ENCODE measurements around the gene C2orf49. TPM values are rescaled to one million over a fixed set of nuclear protein-coding genes. Genes with fewer than 3 reads are reported as not detected.

The C2orf49 gene
- 19.3 and 20.7 TPM in 2 replicates for total RNA-seq
- long read RNA-seq, full-length matches to known transcripts: 8 of 8 reads
- long read RNA-seq, partial matches to known transcripts: 0 of 8 reads
- long read RNA-seq, other reads (novel, unspliced or antisense): 0 of 8 reads

DNA sequence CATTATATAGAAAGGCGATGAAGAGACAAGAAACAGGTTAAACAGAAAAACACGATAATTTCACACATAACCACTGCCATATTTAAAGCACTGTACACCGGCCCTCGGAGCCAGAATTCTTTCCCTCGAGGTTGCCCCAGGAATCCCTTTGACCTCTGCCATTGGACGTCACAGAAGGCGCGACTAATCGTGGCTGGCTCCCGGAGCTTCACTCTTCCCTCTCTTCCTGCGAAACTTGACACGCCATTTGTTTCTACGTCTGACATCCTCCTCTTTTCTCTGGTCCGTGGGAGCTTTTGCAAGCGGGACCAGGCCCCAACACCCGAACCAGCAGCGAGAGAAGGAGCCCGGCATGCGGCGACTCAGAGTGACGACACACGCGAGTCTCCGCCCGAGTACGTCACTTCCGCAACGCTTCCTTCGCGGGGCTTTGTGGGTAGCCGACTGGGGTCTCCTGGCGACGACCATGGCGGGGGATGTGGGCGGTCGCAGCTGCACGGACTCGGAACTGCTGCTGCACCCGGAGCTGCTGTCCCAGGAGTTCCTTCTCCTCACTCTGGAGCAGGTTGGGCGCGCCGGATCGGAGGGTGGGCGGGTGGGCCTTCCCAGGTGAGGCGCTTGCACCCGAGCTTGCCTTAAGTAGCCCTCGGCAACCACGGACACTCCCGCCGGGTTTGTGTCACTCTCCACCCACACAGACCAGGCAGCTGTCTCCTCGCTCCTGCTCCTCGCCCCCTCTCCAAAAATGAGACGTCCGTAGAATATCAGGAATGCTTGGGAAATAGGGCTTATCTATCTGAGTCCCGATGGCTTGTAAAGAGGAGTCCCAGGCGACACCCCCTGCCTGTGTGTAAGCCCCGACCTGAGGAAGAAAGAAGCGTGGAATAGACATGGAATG, at the start of gene C2orf49:
Gene C2orf49 (plus strand): TSS at position 419 of the 898 bp plus-strand sequence. CDS start 48 bp downstream, at position 467.
- peak within 1 kb of the TSS; percentile 99 for H3K4me3 Mint-ChIP-seq (ENCODE audit: unreplicated experiment)
- no peaks in the 10 kb centered on the region for H3K9me3 Mint-ChIP-seq (ENCODE audit: unreplicated experiment)
- no peaks in the 10 kb centered on the region for H3K27me3 Mint-ChIP-seq (ENCODE audit: unreplicated experiment)
- peak; percentile 95 for DNase-seq (ENCODE audit: extremely low spot score, unreplicated experiment)
- H3K4me1 Mint-ChIP-seq (ENCODE audit: unreplicated experiment): peaks cover 26% of the 10 kb centered on the region
- peak within 1 kb of the TSS; percentile 100 for H3K27ac Mint-ChIP-seq (ENCODE audit: unreplicated experiment)
- TF ChIP-seq, protein P1, sequence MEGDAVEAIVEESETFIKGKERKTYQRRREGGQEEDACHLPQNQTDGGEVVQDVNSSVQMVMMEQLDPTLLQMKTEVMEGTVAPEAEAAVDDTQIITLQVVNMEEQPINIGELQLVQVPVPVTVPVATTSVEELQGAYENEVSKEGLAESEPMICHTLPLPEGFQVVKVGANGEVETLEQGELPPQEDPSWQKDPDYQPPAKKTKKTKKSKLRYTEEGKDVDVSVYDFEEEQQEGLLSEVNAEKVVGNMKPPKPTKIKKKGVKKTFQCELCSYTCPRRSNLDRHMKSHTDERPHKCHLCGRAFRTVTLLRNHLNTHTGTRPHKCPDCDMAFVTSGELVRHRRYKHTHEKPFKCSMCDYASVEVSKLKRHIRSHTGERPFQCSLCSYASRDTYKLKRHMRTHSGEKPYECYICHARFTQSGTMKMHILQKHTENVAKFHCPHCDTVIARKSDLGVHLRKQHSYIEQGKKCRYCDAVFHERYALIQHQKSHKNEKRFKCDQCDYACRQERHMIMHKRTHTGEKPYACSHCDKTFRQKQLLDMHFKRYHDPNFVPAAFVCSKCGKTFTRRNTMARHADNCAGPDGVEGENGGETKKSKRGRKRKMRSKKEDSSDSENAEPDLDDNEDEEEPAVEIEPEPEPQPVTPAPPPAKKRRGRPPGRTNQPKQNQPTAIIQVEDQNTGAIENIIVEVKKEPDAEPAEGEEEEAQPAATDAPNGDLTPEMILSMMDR (IDR thresholded peaks at IDR 0.05): no peak
- peaks cover 13% of the 10 kb centered on the region for H3K36me3 Mint-ChIP-seq (ENCODE audit: unreplicated experiment)

- DNase-seq (ENCODE audit: extremely low spot score, unreplicated experiment): no peak
- Mint-ChIP-seq H3K4me1 (ENCODE audit: unreplicated experiment) (peaks cover 12% of the 10 kb centered on the region), H3K4me3 (ENCODE audit: unreplicated experiment) (no peak overlapping the region), H3K27ac (ENCODE audit: unreplicated experiment) (no peak overlapping the region), H3K36me3 (ENCODE audit: unreplicated experiment) (peaks cover 32% of the 10 kb centered on the region), H3K27me3 (ENCODE audit: unreplicated experiment) (no peaks in the 10 kb centered on the region), H3K9me3 (ENCODE audit: unreplicated experiment) (no peaks in the 10 kb centered on the region)
- TF ChIP-seq, protein P1 (IDR thresholded peaks at IDR 0.05): peak; percentile 56
These were observed 49.6 kb upstream of the C2orf49 start for GRCh38 chr2:105287692-105288091.

GRCh38 chr2:105288133-105288532, 49.2 kb upstream of the C2orf49 start:
- no peak overlapping the region for H3K4me3 Mint-ChIP-seq (ENCODE audit: unreplicated experiment)
- no peaks in the 10 kb centered on the region for H3K27me3 Mint-ChIP-seq (ENCODE audit: unreplicated experiment)
- no peak for DNase-seq (ENCODE audit: extremely low spot score, unreplicated experiment)
- peaks cover 31% of the 10 kb centered on the region for H3K36me3 Mint-ChIP-seq (ENCODE audit: unreplicated experiment)
- H3K9me3 Mint-ChIP-seq (ENCODE audit: unreplicated experiment): no peaks in the 10 kb centered on the region
- H3K27ac Mint-ChIP-seq (ENCODE audit: unreplicated experiment): no peak overlapping the region
- H3K4me1 Mint-ChIP-seq (ENCODE audit: unreplicated experiment): peaks cover 16% of the 10 kb centered on the region
- TF ChIP-seq, protein P1 (IDR thresholded peaks at IDR 0.05): no peak

DNA sequence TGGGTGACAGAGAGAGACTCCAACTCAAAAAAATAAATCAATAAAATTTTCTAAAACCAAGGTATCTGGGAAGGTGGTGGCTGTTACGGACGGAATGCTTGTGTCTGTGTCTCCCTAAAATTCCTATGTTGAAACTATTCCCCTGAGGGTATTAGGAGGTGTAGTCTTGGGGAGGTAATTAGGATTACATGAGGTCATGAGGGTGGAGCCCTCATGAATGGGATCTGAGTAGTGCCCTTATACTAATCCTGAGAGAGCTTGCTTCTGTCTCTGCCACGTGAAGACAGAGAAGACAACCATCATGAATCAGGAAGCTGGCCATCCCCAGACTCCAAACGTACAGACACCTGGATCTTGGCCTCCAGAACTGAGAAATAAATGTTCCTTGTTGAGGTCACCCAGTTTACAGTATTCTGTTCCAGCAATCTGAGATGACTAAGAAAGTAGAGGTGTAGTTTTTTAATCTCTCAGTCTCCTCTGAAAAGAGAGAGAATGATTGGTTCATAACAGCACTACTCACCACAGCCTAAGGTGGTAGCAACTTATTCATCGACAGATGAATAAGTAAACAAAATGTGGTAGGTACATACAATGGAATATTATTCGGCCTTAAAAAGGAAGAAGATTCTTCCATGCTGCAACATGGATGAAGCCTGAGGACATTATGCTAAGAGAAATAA, 46.2 kb upstream of the C2orf49 start:
- Mint-ChIP-seq H3K27ac (ENCODE audit: unreplicated experiment) (no peak overlapping the region), H3K4me1 (ENCODE audit: unreplicated experiment) (peaks cover 39% of the 10 kb centered on the region), H3K4me3 (ENCODE audit: unreplicated experiment) (no peak overlapping the region), H3K36me3 (ENCODE audit: unreplicated experiment) (peaks cover 21% of the 10 kb centered on the region), H3K27me3 (ENCODE audit: unreplicated experiment) (no peaks in the 10 kb centered on the region), H3K9me3 (ENCODE audit: unreplicated experiment) (no peaks in the 10 kb centered on the region)
- no peak for DNase-seq (ENCODE audit: extremely low spot score, unreplicated experiment)
- TF ChIP-seq, protein P1 (IDR thresholded peaks at IDR 0.05): no peak

DNA sequence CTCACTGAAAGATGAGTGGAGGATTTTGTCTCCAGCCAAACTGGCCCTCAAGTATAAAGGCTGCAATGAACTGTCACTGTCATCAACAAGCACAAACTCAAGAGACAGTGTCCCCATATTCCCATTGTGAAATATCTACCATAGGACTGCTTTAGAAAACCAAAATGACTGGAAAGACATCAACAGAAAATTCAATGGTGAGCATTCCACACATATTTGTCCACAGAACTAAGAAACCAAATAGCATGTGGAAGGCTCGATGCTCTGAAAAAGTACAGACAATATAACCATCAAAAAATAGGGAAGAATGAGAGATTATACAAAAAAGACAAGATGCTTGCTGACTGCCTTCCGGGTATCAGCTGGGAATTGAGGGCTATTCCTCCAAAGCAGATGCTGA, 45.4 kb upstream of the C2orf49 start:
- TF ChIP-seq, protein P1 (IDR thresholded peaks at IDR 0.05): no peak
- H3K36me3 Mint-ChIP-seq (ENCODE audit: unreplicated experiment): peaks cover 23% of the 10 kb centered on the region
- peaks cover 41% of the 10 kb centered on the region for H3K4me1 Mint-ChIP-seq (ENCODE audit: unreplicated experiment)
- no peaks in the 10 kb centered on the region for H3K9me3 Mint-ChIP-seq (ENCODE audit: unreplicated experiment)
- H3K27me3 Mint-ChIP-seq (ENCODE audit: unreplicated experiment): no peaks in the 10 kb centered on the region
- H3K4me3 Mint-ChIP-seq (ENCODE audit: unreplicated experiment): no peak overlapping the region
- peak overlapping the region; percentile 3 for H3K27ac Mint-ChIP-seq (ENCODE audit: unreplicated experiment)
- no peak for DNase-seq (ENCODE audit: extremely low spot score, unreplicated experiment)
